Stimulated activated CD4-positive, alpha-beta T cell treated with anti-CD3 and anti-CD28 coated beads, Interleukin-12 subunit alpha, Interleukin-12 subunit beta, amount 100 ng/mL, for 48 hours (primary cell): ENCODE data around the gene CADPS.

Experiments used
- DNase-seq, 3 donors: peaks; one replicate each; pipeline ENCODE4 v3.0.0-alpha.2; 2020; ENCODE audit warnings: low read depth in 2 of 3, low spot score in 1 of 3

CADPS gene

GRCh38 chr3:62874711-62875557, at the start of gene CADPS:
Gene CADPS (minus strand): TSS chr3:62875416. CDS start chr3:62875029, 387 bp downstream.
- DNase-seq: no peak

GRCh38 chr3:62923066-62923465, 47.9 kb upstream of the CADPS start:
- DNase-seq: no peak

- no peak for DNase-seq
Measured at GRCh38 chr3:62922326-62922725, 47.1 kb upstream of the CADPS start.

- DNase-seq: no peak
Measured at GRCh38 chr3:62920466-62920784, 45.2 kb upstream of the CADPS start.

GRCh38 chr3:62919784-62920465, 44.7 kb upstream of the CADPS start:
- no peak for DNase-seq

GRCh38 chr3:62918777-62919176, 43.6 kb upstream of the CADPS start:
- no peak for DNase-seq

GRCh38 chr3:62918131-62918530, 42.9 kb upstream of the CADPS start:
- DNase-seq: no peak

- DNase-seq: no peak
Measured at GRCh38 chr3:62911526-62911925, 36.3 kb upstream of the CADPS start.

- DNase-seq: no peak
Measured at GRCh38 chr3:62905331-62905730, 30.1 kb upstream of the CADPS start.

- DNase-seq: no peak
Measured at GRCh38 chr3:62898530-62899496, 23.6 kb upstream of the CADPS start.

- no peak for DNase-seq
Measured at GRCh38 chr3:62895901-62896300, 20.7 kb upstream of the CADPS start.

GRCh38 chr3:62892951-62893350, 17.7 kb upstream of the CADPS start:
- DNase-seq: no peak

GRCh38 chr3:62892045-62892444, 16.8 kb upstream of the CADPS start:
- no peak for DNase-seq

GRCh38 chr3:62888778-62889177, 13.6 kb upstream of the CADPS start:
- DNase-seq: no peak

GRCh38 chr3:62888180-62888579, 13.0 kb upstream of the CADPS start:
- DNase-seq: no peak

GRCh38 chr3:62885136-62885535, 9.9 kb upstream of the CADPS start:
- DNase-seq: no peak

GRCh38 chr3:62884096-62884870, 9.1 kb upstream of the CADPS start:
- no peak for DNase-seq

- DNase-seq: no peak
Measured at GRCh38 chr3:62882676-62883200, 7.5 kb upstream of the CADPS start.

GRCh38 chr3:62876064-62876463, 848 bp upstream of the CADPS start:
- no peak for DNase-seq

GRCh38 chr3:62875558-62876002, 364 bp upstream of the CADPS start:
- no peak for DNase-seq
